KBM-7 (cell line): ENCODE measurements around the gene ARHGEF1.

ENCODE experiments used
- DNase-seq: peaks from one replicate; pipeline ENCODE4 v3.0.0-alpha.2; 2015
- in situ Hi-C: fragments of 300-500 bp; cut with MboI; formaldehyde crosslinking; loops from 2 replicates; pipeline ENCODE4 v1.14.3; 2020; ENCODE audit warnings: low sequenced_read_pairs, low pct_unique_long_range_greater_than_20kb, mixed read lengths

The ARHGEF1 gene

GRCh38 chr19:41879080-41879479 lies 3.9 kb upstream of the ARHGEF1 start:
- no peak for DNase-seq
- in situ Hi-C loops, result loop anchor here (10.0 kb wide), 1 partner anchor 66 kb away; no protein-coding TSS in a partner anchor

GRCh38 chr19:41879670-41880328 lies 3.2 kb upstream of the ARHGEF1 start:
- DNase-seq, result no peak
- in situ Hi-C loops, result loop anchor here (10.0 kb wide), 1 partner anchor 65 kb away; no protein-coding TSS in a partner anchor

GRCh38 chr19:41880329-41880708 lies 2.7 kb upstream of the ARHGEF1 start:
- in situ Hi-C loops, result no loop called here
- no peak for DNase-seq

GRCh38 chr19:41883463-41883820 lies 458 bp downstream of the ARHGEF1 start:
- in situ Hi-C loops, result no loop called here
- no peak for DNase-seq

- DNase-seq, result peak; percentile 97
- in situ Hi-C loops, result no loop called here
Observed at GRCh38 chr19:41883821-41884733, 1.1 kb downstream of the ARHGEF1 start.

GRCh38 chr19:41886761-41887710 lies 4.1 kb downstream of the ARHGEF1 start:
- in situ Hi-C loops, result no loop called here
- no peak for DNase-seq

- no peak for DNase-seq
- in situ Hi-C loops, result no loop called here
Observed at GRCh38 chr19:41887711-41888382, 4.9 kb downstream of the ARHGEF1 start.

- no peak for DNase-seq
- in situ Hi-C loops, result no loop called here
Observed at GRCh38 chr19:41888926-41889325, 5.9 kb downstream of the ARHGEF1 start.

GRCh38 chr19:41889896-41890295 lies 6.9 kb downstream of the ARHGEF1 start:
- DNase-seq, result no peak
- in situ Hi-C loops, result no loop called here

- in situ Hi-C loops, result no loop called here
- no peak for DNase-seq
Observed at GRCh38 chr19:41890936-41891335, 8.0 kb downstream of the ARHGEF1 start.

GRCh38 chr19:41892173-41892902 lies 9.4 kb downstream of the ARHGEF1 start:
- in situ Hi-C loops, result no loop called here
- no peak for DNase-seq

GRCh38 chr19:41893899-41894298 lies 10.9 kb downstream of the ARHGEF1 start:
- DNase-seq, result peak; percentile 59
- in situ Hi-C loops, result no loop called here

GRCh38 chr19:41894350-41894749 lies 11.4 kb downstream of the ARHGEF1 start:
- in situ Hi-C loops, result no loop called here
- no peak for DNase-seq

GRCh38 chr19:41895745-41896580 lies 13.0 kb downstream of the ARHGEF1 start:
- in situ Hi-C loops, result no loop called here
- no peak for DNase-seq

- no peak for DNase-seq
- in situ Hi-C loops, result no loop called here
Observed at GRCh38 chr19:41896581-41896942, 13.6 kb downstream of the ARHGEF1 start.

- no peak for DNase-seq
- in situ Hi-C loops, result no loop called here
Observed at GRCh38 chr19:41897181-41897580, 14.2 kb downstream of the ARHGEF1 start.

- no peak for DNase-seq
- in situ Hi-C loops, result no loop called here
Observed at GRCh38 chr19:41897820-41898219, 14.8 kb downstream of the ARHGEF1 start.

GRCh38 chr19:41898235-41898634 lies 15.3 kb downstream of the ARHGEF1 start:
- no peak for DNase-seq
- in situ Hi-C loops, result no loop called here
